ENCODE results near the gene CLSTN2.

The CLSTN2 gene

GRCh38 chr3:140434261-140434905 is 499.4 kb downstream of the CLSTN2 start:
- DNase-seq, result no peak

- DNase-seq, result no peak
Measured at GRCh38 chr3:140436421-140436820, 501.4 kb downstream of the CLSTN2 start.

DNA sequence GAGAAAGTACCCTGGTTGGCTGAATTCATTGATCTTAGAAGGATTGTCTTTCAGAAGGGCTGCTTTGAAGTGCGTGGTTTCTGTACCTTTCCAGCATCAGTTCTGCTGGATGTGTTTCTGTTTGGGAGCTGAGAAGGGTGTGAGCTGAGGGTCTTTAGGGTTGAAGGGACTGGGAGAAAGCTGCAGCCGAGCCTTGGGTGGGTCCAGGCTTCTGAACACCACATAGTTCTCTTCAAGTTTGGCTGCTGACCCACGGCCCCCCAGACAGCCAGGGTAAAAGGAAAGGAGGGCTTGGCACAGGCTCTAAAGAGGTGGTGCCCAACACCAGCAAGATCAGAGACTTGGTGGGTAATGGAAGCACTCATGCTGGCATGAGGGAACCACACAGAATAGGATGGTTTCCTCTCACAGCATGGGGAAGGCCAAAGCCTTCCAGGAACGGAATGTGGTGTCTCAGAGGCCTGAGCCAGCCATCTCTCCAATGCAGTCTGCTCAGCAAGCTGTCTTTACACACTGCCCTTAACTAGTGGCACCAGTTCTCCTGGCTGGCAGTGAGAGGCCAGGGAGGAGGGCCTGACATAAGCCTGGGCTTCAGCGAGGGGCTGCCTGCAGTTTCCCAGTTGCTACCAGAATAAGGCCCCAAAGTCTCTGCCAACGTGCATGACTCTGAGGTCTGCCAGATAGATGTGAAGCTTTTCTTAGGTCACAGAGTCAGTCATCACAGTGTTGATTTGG is 503.9 kb downstream of the CLSTN2 start:
- no peak for DNase-seq

- no peak for DNase-seq
Measured at GRCh38 chr3:140439527-140439926, 504.5 kb downstream of the CLSTN2 start.

- no peak for DNase-seq
Measured at GRCh38 chr3:140440446-140440845, 505.5 kb downstream of the CLSTN2 start.

DNA sequence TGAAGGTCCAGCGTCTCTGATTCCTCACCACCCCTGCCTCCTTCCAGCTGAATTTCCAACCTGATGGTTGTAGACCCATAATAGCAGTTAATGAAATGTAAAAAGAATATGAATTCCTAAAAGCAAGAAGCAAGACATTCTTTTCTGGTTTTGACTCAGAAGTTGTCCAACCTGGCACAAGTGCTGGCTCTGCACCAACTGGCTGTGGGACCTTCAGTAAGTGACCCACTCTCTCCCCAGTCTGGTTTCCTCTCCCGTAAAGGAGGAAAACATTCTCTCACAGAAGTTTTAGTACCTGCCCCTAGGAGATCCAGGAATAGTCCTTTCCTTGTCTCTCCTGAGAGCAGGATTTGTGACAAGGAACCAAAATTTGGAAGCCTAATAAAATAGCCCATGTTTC is 506.0 kb downstream of the CLSTN2 start:
- DNase-seq, result no peak

GRCh38 chr3:140442621-140443020 is 507.6 kb downstream of the CLSTN2 start:
- DNase-seq, result no peak

- no peak for DNase-seq
Measured at GRCh38 chr3:140443073-140443472, 508.1 kb downstream of the CLSTN2 start.

DNA sequence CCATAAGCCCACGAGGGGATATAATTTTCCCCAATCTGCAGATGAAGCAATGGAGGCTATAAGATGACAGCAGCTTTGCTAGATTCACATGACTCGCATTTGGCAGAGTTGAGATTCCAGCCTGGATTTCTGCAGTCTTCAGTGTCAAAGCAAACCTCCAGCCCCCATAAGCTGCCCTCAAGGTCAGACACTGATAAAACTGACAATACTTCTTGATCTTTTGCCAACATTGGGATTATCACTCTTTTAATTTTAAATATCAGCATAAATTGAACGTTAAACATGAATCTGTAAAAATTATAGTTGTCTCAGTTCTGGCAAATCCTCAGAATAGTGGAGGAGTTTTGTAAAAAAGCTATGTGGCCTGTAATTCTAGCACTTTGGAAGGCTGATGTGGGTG is 508.8 kb downstream of the CLSTN2 start:
- DNase-seq, result no peak

GRCh38 chr3:140446734-140447133 is 511.7 kb downstream of the CLSTN2 start:
- no peak for DNase-seq

DNA sequence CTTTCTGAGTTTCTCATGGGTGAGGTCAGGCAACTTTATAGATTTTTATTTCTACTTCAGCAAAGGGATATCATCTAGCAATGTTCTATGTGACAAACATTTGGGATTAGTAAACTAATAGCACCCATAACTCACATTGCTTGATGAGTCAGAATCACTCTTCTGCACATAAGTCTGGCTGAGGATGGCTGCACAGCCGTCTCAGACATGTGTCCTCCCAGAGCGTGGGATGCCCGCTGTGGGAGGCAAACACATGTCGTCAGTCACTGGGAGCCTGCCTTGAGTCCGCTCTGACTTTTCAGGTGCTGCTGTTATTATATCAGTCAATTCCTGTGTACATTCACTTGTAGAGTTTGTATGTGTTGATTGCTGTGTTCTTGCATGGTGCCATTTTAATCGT is 512.2 kb downstream of the CLSTN2 start:
- DNase-seq, result no peak

- no peak for DNase-seq
Measured at GRCh38 chr3:140448001-140448400, 513.0 kb downstream of the CLSTN2 start.

DNA sequence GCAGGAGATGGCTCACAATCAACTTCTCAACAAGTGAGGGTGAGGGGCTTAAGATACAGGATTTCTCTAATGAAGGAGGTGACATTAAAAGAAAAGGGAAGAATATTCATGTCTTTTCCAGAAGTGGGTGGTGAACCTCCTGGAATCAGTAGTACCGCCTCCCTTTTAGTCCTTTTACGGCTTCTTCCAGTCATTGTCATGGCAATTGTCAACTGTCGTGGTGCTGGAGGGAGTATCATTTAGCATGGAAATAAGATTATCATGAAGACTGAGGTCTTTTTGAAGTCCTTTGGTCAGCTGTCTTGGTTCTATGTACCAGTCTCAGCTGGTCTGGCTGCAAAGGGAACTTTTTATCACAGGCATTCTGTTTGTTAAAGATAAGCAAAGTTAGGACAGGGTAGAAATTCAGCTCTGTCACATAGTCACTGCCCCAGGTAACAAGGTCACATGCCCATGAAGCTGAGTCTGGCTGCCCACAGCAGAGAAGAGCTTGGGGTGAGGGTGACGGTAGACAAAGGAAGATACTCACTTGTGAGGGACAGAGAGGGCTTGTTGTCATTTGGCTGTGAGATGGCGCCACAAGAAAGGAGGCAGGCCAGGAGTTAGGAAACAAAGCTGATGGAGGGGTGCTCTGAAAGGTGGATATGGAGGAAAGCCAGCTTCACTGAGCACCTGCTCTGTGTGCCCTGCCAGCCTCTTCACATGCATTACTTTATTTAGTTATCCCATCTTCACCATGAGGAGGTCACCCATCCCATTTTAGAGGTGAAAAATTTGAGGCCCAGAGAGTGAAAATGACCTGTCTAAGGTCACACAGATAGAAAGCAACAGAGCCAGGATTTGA is 514.6 kb downstream of the CLSTN2 start:
- no peak for DNase-seq

- DNase-seq, result no peak
Measured at GRCh38 chr3:140453750-140454149, 518.8 kb downstream of the CLSTN2 start.

- no peak for DNase-seq
Measured at GRCh38 chr3:140455521-140456214, 520.7 kb downstream of the CLSTN2 start.

GRCh38 chr3:140456974-140457373 is 522.0 kb downstream of the CLSTN2 start:
- DNase-seq, result no peak

GRCh38 chr3:140459462-140459861 is 524.5 kb downstream of the CLSTN2 start:
- DNase-seq, result no peak

DNA sequence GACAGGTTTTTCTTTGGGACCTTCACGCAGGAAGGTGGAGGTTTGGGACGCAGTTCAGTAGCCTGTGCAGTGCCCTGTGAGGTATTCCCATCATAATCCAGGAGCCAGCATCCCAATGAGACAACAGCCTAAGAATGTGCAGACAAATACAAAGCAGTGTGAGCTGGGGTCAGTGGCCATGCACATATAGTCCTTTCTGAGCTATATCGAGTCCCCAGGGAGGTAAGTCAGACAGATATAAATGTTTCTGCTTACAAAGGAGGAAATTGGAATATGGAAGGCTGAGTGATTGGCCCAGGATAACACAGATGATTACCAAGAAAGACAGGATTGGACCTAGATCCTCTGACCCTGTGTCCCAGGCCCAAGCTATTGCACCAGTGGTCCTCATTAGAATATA is 526.3 kb downstream of the CLSTN2 start:
- no peak for DNase-seq

DNA sequence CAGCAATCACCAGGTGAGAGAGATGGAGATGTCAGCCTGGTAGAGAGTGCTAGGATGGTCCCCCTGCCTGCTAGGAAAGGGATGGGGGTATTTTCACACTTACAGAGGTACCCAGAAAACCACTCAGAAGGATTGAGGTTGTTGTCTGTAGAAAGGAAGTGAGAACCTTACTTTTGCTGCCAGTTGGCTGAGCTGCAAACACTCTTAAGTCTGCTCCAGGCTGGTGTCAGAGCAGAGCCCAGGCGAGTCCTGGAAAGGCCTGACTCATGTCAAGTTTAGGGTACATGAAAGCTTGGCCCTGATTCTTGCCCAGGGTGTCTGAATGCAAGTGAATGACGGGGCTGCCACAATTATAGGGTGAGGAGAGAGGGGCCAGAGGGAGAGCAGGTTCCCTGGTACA is 528.4 kb downstream of the CLSTN2 start:
- DNase-seq, result no peak

DNA sequence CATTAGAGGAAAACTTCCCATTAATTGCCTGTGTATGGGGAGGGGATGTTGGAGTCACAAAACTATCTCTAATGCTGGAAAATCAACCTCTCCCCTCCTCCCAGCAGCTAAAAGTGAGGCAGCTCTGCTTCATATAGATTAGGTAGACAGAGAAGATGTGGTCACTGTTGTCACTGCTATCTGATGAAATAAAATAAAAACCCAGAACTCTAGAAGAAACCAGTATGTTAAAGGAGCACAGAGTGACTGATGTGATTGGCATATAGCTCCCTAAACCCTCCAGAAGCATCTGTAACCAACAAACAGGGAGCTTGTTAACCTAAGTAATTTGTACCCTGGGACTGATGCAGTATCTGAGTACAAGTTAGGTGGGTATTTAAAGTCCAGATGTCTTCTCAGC is 531.0 kb downstream of the CLSTN2 start:
- no peak for DNase-seq

DNA sequence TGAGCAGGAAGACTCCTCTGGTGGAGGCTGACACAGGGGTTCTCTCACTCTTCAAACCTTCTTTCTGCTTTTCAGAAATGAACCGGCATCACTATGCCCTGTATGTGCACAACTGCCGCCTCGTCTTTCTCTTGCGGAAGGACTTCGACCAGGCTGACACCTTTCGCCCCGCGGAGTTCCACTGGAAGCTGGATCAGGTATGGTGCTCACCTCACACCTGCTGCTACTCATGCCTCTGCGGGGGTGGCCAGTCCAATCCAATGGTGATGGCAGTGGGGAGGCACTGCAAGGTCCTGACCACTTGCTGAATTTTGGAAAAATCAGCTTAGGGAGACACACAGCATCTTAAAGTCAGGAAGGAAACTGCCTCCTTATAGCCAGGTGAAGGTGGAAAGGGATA is 531.5 kb downstream of the CLSTN2 start:
- DNase-seq, result no peak

DNA sequence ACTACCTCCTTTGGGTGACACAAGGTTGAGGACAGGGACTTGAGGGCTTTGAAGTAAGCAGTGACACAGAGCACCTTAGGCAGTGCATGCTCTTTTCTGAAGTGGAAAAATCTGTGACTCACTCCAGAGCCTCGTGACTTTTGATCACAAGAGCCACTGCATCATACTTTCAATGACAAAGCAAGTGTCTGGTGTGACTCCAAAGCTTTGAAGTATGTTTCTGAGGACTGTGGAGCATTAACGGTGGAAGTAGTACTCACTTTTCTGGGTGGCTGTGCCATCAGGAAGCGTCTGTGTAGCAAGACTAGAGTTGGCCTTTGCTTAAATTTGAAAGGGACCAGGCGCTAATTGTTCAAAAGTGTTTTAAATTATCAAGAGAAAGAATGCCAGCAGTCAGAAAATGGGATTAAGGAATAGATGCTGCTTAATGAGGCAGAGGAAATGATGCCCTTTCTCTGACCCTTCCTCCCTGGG is 532.2 kb downstream of the CLSTN2 start:
- DNase-seq, result no peak

DNA sequence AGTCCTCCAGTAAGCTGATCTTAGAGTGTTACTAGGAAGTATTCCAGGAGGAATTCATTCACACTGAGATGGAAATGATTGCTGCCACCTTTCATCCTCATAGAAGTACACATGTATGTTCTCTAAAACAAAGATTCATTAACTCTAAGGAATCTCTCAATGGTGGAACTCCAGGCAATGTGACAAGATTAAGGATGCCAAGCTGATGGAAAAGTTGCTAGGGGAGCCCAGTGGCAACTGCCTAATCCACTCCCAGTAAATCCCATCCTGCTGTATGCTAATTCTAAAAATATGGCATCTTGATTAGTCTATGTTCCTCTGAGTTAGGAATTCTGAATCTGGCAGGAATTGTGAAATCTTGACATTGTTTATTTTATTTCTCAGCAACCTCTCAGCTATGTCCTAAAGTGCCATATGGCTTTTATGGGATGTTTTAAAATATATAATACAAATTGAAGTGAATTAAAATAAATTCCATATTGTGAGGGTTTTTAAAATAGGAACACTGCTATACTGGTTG is 532.9 kb downstream of the CLSTN2 start:
- DNase-seq, result no peak
